Measurements from ENCODE around the gene HDHD5.

HDHD5 gene

GRCh38 chr22:17105143-17106129, 53.6 kb downstream of the HDHD5 start:
- no peak for DNase-seq (ENCODE audit: low spot score)

DNA sequence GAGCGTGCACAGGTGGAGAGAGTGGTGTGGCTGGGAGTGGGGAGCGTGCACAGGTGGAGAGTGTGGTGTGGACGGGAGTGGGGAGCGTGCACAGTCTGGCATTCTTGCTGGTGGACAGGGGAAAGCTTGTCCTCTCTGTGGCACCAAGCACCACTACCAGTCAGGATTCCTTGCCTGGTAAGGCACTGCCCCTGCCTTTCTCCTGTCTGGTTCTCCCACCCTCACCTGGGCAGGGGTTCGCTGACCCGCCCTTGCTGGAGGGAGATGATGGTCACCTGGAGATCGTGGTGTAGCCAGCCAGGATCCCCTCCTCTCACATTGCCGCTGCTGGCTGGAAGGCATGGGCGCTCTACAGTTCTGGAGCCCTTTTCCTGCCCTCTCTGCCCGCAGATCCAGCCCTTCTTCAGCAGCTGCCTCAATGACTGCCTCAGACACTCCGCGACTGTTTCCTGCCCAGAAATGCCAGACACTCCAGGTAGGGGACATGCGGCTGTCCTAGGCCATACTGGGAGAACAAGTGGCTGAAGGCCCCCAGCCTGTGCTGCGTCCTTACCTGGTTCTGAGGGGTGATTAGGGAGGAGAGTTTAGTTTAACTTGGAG, 54.6 kb downstream of the HDHD5 start:
- DNase-seq (ENCODE audit: low spot score), result no peak

- no peak for DNase-seq (ENCODE audit: low spot score)
Observed at GRCh38 chr22:17103351-17103750, 55.7 kb downstream of the HDHD5 start.

- DNase-seq (ENCODE audit: low spot score), result no peak
Observed at GRCh38 chr22:17102297-17102667, 56.8 kb downstream of the HDHD5 start.

DNA sequence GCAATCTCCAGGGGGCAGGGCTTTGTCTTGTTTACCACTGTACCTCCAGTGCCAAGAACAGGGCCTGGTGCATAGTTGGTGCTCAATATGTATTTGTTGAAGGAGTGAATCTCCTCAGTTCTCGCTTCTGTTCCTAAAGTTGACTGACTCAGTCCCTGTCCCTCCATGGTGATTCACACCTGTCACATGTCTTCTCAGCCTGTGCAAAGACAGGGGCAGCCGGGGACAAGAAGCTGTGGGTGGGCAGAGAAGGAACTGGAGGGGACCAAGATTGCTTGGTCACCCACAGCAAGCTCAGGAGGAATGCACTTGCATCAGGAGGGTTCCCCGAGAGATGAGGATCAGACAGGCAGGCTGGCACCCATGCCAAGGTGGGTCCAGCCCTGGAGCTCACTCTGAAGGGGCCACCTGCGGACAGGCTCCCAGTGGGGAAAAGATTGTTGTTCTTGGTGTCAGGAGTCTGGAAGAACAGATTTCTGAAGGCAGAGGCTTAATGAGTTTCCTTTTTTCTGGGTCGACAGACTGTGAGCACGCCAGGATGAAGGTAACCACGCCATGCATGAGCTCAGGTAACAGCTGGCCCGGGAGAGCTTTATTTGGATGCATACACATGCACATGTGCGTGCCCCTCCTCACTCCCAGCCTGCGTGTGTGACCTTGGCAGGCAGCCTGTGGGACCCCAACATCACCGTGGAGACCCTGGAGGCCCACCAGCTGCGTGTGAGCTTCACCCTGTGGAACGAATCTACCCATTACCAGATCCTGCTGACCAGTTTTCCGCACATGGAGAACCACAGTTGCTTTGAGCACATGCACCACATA, 57.4 kb downstream of the HDHD5 start:
- no peak for DNase-seq (ENCODE audit: low spot score)

DNA sequence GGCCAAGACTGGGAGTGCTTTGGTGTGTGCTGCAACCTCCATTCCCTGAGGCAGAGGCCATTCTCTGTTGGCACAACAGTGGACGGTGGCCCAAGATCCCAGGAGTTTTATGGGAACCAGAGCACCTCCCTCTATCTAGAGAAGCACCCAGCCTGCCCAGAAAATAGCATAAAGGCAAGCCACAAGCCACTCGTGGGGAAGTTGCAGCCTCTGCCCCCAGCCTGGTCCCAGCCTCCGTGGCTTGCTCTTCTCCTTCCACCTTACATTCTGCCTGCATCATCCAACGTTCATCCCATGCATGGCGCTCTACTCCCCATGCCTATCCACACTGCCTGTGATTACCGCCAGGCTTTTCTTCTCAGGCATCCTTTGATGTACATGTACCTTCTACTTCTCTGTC, 58.5 kb downstream of the HDHD5 start:
- DNase-seq (ENCODE audit: low spot score), result no peak

GRCh38 chr22:17098379-17098819, 60.7 kb downstream of the HDHD5 start:
- no peak for DNase-seq (ENCODE audit: low spot score)

DNA sequence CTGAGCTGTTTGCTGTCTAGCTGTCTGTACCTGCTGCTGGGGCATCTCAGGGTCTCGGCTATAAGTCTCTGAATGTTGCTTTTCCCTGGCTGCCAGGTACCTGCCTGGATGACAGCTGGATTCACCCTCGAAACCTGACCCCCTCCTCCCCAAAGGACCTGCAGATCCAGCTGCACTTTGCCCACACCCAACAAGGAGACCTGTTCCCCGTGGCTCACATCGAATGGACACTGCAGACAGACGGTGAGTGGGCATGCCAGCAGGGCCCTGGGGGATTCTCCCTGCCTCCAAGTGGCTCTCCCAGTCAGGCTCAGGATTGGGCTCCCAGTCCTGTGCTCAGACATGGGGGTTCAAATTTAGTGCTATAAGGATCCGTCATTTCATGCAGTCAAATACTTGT, 61.4 kb downstream of the HDHD5 start:
- DNase-seq (ENCODE audit: low spot score), result no peak

- DNase-seq (ENCODE audit: low spot score), result no peak
Observed at GRCh38 chr22:17097062-17097461, 62.0 kb downstream of the HDHD5 start.

- no peak for DNase-seq (ENCODE audit: low spot score)
Observed at GRCh38 chr22:17096071-17096470, 63.0 kb downstream of the HDHD5 start.

GRCh38 chr22:17095538-17095937, 63.5 kb downstream of the HDHD5 start:
- no peak for DNase-seq (ENCODE audit: low spot score)

- DNase-seq (ENCODE audit: low spot score), result no peak
Observed at GRCh38 chr22:17093081-17093480, 66.0 kb downstream of the HDHD5 start.

DNA sequence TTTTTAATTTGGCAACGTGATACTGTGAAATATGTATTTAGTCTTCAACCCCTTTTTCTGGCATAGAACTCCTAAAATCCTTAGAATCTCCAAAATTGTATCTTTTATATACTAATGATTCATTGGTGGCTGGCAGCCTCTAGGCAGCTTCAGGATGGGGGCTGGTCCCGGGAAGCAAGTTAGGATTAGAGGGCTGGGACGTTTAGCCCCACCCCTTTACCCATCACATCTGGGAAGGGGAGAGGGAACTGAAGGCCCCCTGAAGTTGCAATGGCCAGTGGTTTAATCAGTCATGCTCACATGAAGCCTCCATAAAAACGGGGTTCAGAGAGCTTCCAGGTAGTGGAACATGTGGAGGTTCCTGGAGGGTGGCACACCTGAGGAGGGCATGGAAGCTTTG, 67.2 kb downstream of the HDHD5 start:
- no peak for DNase-seq (ENCODE audit: low spot score)

GRCh38 chr22:17090550-17090949, 68.5 kb downstream of the HDHD5 start:
- no peak for DNase-seq (ENCODE audit: low spot score)

Measured in NAMALWA (cell line).